HG03565 (cell line): ENCODE results near the gene NCOA7.
"Not testable (repeated sequence)": the region's sequence is repeated elsewhere in the genome, so short reads cannot be mapped to it uniquely, and the experiment has no call there.

Experiments
- ATAC-seq: cut with Tn5 transposase; IDR thresholded peaks from one replicate; pipeline ENCODE4 v1.9.1; 2021; ENCODE audit warnings: mild to moderate bottlenecking, moderate library complexity; ENCODE audit not compliant: unreplicated experiment

The NCOA7 gene

DNA sequence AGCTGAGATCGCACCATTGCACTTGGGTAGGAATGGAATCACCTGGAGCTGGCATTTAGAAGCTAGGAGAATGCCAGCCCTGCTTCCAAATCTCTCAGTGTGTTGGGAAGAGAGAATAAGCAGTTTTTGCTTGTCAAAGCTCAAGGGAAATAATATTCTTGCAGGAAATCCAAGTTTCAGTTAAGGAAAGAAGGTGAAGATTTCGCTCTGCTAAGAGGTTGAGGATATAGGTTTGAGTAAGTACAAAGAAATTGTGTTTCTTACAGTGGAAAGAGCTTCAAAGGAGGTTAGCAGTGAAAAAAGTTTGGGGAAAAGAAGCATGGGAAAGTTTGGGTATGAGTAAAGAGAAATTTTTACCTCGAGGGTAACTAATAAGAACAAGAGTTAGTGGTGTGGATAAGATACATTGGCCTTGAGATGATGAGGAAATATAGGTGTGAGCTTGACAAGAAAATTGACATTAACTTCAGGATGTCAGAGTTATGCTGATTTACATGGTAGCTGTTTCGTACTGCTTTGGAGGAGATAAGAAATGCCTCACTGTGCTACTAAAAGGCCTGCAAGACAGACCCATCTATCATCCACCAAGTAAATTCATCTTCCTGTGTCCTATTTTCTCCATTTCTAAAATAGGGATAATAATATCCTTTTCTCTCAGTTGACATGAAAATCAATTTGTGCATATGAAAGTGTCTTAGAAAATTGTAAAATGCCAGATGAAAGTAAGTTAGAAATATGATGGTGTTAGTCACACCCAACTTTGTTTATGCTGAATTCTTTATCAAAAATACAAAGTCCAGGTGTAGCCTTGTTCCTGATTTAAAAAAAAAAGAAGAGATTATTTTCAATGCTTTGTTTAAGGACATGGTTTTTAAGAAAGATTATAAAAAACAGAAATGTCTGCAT lies 153.0 kb downstream of the NCOA7 start:
- no peak for ATAC-seq

GRCh38 chr6:125944434-125944816 lies 153.7 kb downstream of the NCOA7 start:
- no peak for ATAC-seq

DNA sequence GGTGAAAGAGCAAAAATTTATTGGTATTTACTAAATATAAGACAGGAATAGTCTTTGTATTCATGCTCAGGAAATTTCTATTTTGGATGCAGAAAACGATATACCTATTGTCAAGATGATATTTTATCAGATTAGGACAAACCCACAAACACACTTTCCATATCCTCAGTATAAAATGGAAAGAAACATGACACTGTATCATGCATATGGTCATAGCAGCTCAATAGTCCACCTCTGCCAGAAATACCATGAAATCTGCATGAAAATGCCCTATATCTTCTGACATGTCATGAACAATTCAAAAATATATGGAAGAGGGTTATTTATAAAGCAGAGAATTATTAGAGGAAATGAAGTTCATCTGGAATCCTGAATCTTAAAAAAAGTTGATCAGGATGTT lies 154.1 kb downstream of the NCOA7 start:
- no peak for ATAC-seq

- ATAC-seq, result no peak
Measured at GRCh38 chr6:125945378-125946141, 154.8 kb downstream of the NCOA7 start.

DNA sequence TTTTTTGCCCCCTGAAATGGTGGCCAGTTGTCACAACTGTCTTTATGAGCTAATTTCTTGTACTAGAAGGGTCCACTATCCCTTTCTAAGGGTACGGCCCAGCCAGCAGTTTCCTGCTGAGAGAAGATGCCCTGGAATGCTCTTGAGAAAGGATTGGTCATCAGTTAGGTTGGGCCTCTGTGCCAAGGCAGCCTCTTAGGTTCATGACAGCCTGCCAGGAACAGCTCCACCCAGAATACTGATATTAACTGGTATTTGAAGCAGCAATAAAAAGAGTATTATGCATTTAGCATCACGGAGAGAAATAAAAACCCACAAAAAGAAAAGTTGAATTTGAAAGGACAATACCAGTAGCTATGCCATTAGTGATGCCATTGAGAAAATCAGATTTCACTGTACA lies 156.9 kb downstream of the NCOA7 start:
- ATAC-seq, result no peak

DNA sequence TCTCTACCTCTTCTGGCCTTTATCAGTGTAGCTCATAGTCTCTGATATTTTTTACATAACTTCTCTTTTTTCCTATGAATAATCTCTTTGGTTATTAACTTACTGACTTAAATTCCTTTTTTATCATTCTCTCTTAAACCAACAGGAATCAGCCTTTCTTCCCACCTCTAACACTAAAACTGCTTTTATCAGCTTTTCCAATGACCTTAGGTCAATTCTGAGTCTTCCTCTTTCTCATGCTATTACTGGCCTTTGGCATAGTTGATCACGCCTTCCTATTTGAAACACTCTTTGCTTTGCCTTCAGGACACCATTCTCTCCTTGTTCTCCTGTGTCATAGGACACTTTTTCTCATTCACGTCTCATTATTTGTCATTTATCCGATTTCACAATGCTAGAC lies 157.7 kb downstream of the NCOA7 start:
- no peak for ATAC-seq

- no peak for ATAC-seq
Measured at GRCh38 chr6:125949069-125949468, 158.3 kb downstream of the NCOA7 start.

DNA sequence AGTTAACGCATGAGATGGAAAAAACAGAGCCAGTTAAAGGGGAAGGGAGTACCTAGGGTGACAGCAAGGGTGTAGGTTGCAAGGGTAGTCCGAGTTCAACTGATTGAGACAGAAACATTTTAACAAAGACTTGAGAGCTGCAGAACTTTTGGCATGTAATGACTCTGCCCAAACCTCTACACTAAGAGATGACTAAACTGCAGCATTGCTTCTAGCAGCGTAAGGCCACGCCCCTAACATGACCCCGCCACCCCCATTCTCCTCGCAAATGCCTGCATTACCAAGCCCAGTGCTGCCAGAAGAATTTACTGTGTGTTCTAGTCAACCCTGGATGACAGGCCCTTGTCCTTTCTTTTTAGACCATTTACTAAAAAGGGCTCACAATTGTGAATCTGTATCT lies 159.5 kb downstream of the NCOA7 start:
- ATAC-seq, result no peak

- ATAC-seq, result not testable (repeated sequence)
Measured at GRCh38 chr6:125950716-125951115, 160.0 kb downstream of the NCOA7 start.

- ATAC-seq, result no peak
Measured at GRCh38 chr6:125951323-125951722, 160.6 kb downstream of the NCOA7 start.

- ATAC-seq, result no peak
Measured at GRCh38 chr6:125952764-125953501, 162.2 kb downstream of the NCOA7 start.

DNA sequence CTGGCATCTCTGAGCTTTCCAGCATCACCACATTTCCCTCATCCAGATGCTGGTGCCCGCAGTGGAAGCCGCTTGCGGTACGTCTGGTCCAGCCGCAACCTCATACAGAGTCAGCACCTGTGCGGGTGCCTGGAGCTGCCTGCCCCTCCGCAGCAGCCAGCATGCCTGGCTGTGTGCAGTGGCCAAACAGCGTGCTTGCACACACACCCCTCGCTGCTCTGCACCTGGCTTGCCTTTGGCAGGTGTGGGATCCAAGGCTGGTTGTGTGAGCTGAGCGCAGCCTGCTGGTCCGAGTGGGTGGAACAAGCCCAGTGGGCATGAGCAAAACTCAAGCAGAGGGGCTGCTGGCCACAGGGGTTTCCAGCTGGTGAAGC lies 162.7 kb downstream of the NCOA7 start:
- ATAC-seq, result no peak

DNA sequence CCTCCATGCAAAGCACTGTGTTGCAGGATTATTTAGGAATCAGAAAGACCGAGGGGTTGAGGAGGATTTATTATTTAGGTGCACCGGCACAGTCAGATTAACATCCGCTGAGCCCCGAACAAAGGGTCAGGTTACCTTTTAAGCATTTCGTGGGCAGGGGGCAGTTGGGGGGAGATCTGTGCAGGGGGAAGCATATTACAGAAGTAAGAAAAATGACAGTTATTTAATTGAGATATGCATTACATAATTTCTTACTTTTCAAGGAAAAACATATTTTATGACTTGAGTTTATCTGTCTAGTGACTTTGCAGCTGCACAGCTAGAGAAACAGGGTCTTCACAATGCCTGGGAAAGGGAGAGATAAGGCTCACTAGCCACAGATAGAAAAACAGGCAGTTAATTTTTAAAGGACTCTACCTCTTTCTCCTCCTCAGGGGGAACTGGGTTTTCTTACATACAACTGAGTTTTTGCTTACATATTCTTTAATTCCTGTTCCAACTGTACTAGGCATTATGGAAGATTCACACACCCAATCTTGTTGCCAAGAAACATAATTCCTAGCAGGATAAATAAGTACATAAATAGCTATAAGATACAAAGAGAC lies 164.1 kb downstream of the NCOA7 start:
- no peak for ATAC-seq

- no peak for ATAC-seq
Measured at GRCh38 chr6:125955973-125956372, 165.2 kb downstream of the NCOA7 start.

DNA sequence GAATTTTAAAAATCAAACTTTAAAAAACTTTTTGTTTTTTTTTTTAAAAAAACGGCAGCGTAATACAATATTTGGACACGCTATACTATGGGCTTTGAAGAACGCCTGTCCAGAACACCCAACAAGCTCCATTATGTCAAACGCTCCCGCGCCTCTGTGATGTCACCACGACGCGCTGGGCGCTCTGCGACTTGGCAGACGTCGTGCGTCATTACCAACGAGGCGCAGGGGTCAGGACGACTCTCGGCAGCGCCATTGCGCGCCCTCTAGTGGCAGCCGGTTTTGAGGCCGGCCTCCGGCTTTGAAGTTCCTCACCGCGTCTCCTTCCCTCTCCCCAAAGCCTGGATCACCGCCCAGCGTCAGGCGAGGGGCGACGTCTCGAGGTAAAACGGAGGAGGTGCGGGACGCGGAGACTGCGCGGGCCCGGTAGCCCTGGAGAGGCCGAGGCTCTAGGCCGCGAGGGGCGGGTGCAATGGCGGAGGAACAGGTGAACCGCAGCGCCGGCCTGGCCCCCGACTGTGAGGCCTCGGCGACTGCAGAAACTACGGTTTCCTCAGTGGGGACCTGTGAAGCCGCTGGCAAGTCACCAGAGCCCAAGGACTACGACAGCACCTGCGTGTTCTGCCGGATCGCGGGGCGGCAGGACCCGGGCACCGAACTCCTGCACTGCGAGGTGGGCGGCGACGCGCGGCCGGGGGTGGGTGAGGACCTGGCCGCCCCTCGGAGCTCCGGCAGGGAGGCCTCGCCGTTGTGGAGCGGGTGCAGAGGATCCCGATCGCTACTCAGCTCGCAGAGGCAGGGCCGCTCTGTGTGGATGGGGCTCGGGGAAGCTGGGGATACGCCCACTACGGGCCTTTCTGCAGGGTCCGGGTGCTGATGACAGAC lies 166.0 kb downstream of the NCOA7 start, which contains the start of gene HINT3:
Gene HINT3 (plus strand): TSS at position 265 of the 885 bp plus-strand sequence. CDS start 208 bp downstream, at position 473.
- peak; percentile 94 for ATAC-seq

DNA sequence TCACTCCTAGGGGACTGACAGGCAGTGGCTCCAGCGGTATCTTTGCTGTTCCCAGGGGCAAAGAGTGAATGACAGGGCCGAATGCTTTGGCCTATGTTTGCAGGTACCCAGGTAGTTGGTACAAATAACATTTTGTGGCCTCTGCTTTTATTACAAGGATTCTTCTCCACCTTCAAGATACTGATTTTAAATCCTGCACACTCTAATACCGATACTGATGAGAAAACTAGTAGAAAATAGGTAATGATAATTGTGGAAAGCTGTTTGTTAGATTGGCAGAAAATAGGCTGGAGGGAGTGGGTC lies 166.6 kb downstream of the NCOA7 start:
- no peak for ATAC-seq

DNA sequence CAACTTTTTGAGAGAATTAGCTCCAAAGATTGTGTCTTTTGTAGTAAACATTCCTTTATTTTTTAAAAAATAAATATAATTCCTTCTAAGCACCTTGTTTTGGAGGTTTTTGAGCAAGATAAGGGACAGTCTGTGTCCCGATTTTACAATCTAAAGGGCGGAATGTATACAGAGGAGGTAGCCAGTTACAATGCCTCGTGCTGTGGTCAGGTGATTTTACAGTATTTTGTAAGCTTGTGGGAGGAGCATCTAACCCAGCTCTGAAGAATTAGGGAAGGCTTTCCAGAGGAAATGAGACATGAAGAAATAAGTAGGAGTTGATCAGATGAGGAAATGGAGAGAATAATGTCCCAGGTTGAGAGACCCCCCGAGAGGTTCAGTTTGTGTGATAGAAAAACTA lies 167.1 kb downstream of the NCOA7 start:
- ATAC-seq, result no peak

- ATAC-seq, result no peak
Measured at GRCh38 chr6:125959041-125959440, 168.3 kb downstream of the NCOA7 start.

- no peak for ATAC-seq
Measured at GRCh38 chr6:125961117-125961516, 170.4 kb downstream of the NCOA7 start.

GRCh38 chr6:125962900-125963497 lies 172.2 kb downstream of the NCOA7 start:
- ATAC-seq, result no peak
